VCaP (cell line): Measurements from ENCODE around the gene HOXA5.
A peak's percentile ranks its signal among the peaks of the same experiment; 100 is the strongest.

Source experiments
- H3K27ac ChIP-seq: fragments of 450-650 bp; 2 replicates; pipeline ENCODE4 v1.5.1; 2017
- CTCF ChIP-seq: fragments of 450-650 bp; conservative IDR thresholded peaks from 2 replicates; pipeline ENCODE4 v1.5.1; 2017; ENCODE audit warnings: mild to moderate bottlenecking, moderate library complexity

HOXA5 gene

GRCh38 chr7:27149842-27150567, 6.5 kb upstream of the HOXA5 start:
- peak overlapping the region; percentile 94 for H3K27ac ChIP-seq
- no peak for TF ChIP-seq CTCF

DNA sequence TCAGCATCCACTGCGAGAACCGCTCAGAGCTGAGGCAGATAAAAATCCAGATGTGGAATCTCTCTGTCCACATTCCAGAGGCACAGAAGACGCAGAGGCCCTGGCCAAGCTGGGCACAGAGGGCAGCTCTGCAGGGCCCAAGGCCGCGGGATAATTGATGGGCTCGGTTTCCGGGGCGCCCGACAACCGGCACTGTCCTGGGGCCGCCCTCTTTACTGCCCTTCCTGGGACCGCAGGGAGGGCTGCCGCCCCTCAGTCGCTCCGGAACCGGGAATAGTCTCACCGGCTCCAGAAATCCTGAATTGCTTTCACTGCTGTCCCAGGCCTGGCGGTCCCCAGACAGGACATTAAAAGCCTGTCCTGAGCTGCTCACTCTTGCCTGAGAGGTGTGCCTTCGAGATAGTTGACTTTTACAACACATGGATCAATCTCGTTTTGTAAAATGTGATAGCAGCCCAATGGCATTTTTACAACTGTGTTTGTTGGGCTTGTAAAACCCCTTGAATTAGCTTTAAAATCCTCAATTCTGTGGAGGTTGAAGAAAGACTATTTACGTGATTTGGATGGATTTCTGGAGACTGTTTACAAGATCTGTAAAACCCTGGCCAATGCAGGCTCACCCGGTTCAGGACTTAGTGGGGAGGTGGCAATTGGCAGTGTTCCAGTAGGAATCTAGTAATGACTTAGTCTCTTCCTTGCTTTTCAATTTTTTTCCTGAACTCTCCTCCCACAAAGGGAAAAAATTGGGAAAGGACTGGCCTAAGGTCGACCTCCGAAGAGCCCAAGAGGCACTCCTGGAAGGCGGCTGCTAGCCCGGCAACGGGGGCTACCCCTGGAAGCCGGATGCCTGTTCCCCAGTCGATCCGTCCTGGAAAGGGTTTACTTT, 5.5 kb upstream of the HOXA5 start:
- TF ChIP-seq CTCF, result no peak
- peak overlapping the region; percentile 94 for H3K27ac ChIP-seq

DNA sequence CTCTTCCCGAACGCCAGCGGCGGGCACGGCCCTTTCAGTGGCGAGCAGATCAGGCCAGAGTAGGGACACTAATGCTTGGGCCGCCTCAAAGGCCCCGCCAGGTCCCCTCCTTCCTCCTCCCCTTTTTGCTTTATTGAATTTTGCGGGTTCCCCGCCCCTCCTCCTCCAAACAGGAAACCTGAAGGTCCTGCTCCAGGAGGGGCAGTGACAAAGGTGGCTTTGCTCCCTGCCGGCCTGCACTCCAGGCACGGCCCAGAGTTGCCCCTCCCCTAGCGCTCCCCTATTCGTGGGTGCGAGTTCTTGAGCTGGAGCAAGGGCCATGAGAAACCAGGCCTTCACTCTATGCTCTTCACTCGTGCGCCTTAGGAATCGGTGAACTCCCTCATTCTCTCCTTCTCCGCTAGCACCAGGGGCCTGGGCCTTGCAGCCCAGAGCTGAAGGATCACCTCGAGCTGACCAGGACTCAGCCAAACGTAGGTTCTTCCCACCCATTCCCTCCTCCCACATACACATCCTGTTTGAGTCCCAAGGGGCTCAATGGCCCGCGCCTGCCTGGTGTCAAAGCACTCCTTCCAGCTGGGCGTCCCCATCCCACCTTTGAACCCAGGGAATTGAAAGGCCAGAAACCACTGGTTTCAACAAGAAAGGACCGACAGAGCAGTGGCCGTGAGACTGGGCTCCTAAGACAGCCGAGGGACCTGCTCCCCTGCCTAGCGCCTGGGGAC, 4.7 kb upstream of the HOXA5 start:
- peak overlapping the region; percentile 94 for H3K27ac ChIP-seq
- no peak for TF ChIP-seq CTCF

DNA sequence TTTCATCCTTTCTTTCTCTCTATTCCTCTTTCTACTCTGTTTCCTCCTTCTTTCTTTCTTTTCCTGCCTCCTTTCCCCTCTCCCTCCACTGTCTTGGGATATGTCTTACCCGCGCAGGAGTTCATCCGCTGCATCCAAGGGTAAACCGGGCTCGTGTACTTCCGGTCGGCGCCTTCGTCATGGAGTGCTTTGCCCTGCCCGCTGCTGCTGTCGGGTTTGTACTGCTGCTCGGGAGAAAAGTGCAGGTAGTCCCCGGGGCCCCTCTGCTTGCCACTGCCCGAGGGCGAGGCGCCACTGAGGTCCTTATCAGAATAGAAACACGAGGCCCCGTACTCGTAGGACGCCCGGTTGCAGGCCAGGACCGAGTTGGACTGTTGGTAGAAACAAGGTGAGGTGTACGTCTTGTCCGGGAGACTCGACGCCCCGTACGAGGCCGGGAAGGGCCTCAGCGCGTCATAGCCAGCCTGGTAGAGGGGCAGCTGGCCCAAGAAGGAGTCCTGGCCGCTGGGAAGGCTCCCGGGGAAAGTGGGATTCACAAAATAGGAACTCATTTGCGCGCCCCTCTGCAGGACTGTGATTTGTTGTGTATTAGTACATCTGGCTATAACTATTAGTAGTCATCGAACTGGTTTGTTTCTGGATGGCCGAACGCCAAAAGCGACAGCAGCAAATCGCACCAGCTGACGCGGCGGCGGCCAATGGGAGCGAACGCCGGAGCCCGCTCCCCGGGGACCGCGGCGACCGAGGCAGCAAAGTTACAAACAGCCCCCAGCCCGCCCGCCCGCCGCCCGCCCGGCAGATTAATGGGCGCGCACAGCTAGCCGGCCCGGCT, 3.9 kb upstream of the HOXA5 start, which contains the start of gene HOXA6:
Gene HOXA6, minus strand, starts transcription at position 576 of the 832 bp plus-strand sequence. Its CDS starts 25 bp downstream, at position 551.
- no peak for TF ChIP-seq CTCF
- H3K27ac ChIP-seq, result peak within 1 kb of the TSS; percentile 94

DNA sequence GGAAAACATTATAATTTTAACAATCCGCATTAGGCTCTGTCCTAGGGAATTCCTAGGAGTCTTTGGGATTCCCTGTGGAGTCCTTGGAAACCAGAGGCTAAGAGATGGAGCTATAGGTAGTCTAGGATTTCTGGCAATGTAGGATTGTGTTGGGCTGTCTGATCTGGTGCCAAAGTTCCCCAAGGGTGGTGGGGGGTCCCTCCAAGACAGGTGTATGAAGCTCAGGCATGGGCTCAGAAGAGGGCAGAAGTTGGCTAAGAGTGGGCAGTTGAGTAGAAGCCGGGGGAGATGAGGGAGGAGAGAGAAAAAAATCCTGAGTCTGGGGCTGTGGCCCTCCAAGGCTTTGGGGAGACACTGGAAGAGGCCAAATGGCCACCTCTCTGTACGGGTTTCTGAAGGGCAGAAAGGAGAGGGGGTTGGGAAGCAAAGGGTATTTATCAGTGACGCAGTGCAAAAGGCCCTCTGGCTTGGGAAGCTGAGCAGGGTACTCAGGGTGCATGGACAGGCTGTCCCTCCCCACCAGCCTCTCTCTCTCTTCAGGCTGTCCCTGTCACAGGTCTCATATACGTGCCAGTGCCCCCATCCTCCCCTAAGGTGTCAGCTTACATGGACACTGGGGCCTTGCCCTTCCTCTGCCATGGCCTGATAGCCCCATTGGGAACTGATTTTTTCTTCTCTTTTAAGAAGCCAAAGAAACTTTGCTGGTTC, 3.2 kb upstream of the HOXA5 start:
- TF ChIP-seq CTCF, result no peak
- no peak overlapping the region for H3K27ac ChIP-seq

DNA sequence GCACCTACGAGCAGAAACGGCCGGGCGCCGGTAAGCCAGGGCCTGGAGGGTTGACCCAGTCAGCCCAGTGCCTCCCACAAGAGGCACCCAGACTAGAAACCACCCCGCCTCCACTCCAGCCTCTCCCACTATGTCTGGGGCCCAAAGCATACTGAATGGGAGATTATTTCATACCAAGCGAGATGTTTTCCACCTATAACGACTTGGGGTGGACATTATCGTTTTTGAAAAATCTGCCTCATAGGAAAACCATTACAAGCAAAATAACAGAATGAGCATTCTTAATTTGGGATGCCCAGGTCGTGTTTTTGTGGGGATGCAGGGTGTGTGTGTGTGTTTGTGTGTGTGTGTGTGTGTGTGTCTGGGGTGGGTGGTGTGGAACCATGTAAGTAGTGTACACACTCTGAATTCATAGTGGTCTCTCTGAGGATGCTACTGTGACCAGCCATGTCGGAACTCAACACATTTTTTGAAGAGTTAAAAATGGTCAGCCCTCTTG, 2.5 kb upstream of the HOXA5 start:
- no peak for TF ChIP-seq CTCF
- H3K27ac ChIP-seq, result no peak overlapping the region
